Suprapubic skin (tissue), 4 donors: ENCODE data around the gene PPP6R2.

Experiments
- CTCF ChIP-seq, 2 donors: fragments of 200-600 bp in 1 of 2; fragments of 450-650 bp in 1 of 2; sonication (generic) in 1 of 2; IDR thresholded peaks; one replicate each; pipeline ENCODE4 v1.5.1; 2016 to 2019; ENCODE audit warnings: antibody characterized with exemption in 2 of 2, mild to moderate bottlenecking in 1 of 2, moderate library complexity in 1 of 2
- EP300 ChIP-seq: sonication (generic); formaldehyde crosslinking; IDR thresholded peaks from one replicate; pipeline ENCODE4 v1.6.1; 2017; ENCODE audit warnings: antibody characterized with exemption
- POLR2A ChIP-seq, 2 donors: fragments of 450-650 bp; IDR thresholded peaks; one replicate each; pipeline ENCODE4 v1.6.1; 2017; ENCODE audit warnings: antibody characterized with exemption in 2 of 2, mild to moderate bottlenecking in 2 of 2, moderate library complexity in 2 of 2
- POLR2AphosphoS5 ChIP-seq, 3 donors: sonication (generic); formaldehyde crosslinking; IDR thresholded peaks; one replicate each; pipeline ENCODE4 v1.6.1; 2017; ENCODE audit warnings: antibody characterized with exemption in 3 of 3

DNA sequence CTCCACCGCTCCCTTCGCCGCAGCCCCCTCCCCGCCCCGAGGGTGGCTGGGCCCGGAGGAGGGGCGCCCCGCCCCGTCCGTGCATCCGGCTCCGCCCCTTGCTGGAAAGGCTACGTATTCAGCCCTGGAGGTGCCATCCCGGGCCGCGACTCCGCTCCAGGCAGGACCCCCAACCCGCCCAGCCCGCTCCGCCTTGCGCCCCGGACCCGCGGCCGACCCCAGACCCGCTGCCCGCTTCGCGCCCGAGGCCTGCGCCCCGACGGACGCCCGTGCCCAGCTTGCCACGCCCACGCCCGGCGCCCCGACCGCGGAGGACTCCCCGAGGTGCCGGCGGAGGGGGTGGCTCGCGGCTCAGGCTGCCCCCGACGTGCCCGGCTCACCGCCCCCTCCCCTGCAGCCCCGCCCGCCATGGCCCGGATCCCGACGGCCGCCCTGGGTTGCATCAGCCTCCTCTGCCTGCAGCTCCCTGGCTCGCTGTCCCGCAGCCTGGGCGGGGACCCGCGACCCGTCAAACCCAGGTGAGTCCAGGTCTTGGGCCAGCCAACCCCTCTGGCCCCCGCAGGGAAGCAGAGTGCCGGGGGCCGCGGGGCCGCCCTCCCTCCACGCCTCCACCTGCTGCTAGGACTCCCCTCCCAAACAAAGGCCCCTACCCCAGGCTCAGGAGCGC, 138.4 kb downstream of the PPP6R2 start, which contains the start of gene ADM2:
- TF ChIP-seq POLR2A (IDR thresholded peaks at IDR 0.05): no peak
- no peak for TF ChIP-seq CTCF (IDR thresholded peaks at IDR 0.05)
- no peak for TF ChIP-seq EP300
- no peak for TF ChIP-seq POLR2AphosphoS5 (IDR thresholded peaks at IDR 0.05)
